ENCODE results near the gene HCAR1. TPM values are rescaled to one million over a fixed set of nuclear protein-coding genes. Genes with fewer than 3 reads are reported as not detected.

HCAR1 gene
- polyA plus RNA-seq, 1 donor (not counting 4 experiments of a cell fraction or from before 2014, with no cell fraction given) = 0.07 TPM

DNA sequence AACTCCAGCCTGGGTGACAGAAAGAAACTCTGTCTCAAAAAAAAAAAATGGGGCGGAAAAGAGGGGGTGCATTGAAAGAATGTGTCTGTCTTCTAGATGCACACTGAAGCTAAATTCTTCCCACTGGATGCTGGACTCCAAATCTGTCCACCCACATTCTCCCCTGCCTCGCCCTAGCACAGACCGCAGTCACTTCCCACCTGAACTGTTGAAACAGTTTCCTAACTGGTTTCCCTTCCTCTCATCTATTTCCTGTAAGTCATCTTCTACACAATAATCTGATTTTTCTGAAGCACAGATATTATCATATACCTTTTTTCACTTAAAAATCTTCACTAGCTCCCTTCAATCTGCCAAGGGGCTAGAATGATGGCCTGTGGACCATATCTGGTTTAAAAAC lies 1.5 kb upstream of the HCAR1 start:
- DNase-seq (ENCODE audit: low read depth, low spot score) = no peak
- H3K9ac ChIP-seq (ENCODE audit: control insufficient read depth, extremely low read depth, insufficient read depth, low read length) = no peak overlapping the region
- no peak overlapping the region for H2AFZ ChIP-seq (ENCODE audit: control insufficient read depth, low read length)
- no peaks in the 10 kb centered on the region for H3K36me3 ChIP-seq (ENCODE audit: control insufficient read depth in 2 of 2, extremely low read depth in 1 of 2, insufficient read depth in 2 of 2, low read length in 2 of 2)
- H3K4me2 ChIP-seq (ENCODE audit: control insufficient read depth, extremely low read depth, insufficient read depth, low read depth, low read length) = no peak overlapping the region
- no peak for FAIRE-seq
- no peaks in the 10 kb centered on the region for H3K79me2 ChIP-seq (ENCODE audit: control insufficient read depth, insufficient read depth, low read length)
- H3K4me1 ChIP-seq (ENCODE audit: control insufficient read depth, extremely low read depth, insufficient read depth, low read length) = no peaks in the 10 kb centered on the region
- H4K20me1 ChIP-seq (ENCODE audit: control insufficient read depth, extremely low read depth, insufficient read depth, low read length) = no peaks in the 10 kb centered on the region
- dilution Hi-C loops (cut with MboI; ENCODE audit: extremely low pct_ligation_motif_present, low sequenced_read_pairs) = no loop called here
- H3K9me1 ChIP-seq (ENCODE audit: control insufficient read depth, extremely low read depth, insufficient read depth, low read length) = no peaks in the 10 kb centered on the region
- TF ChIP-seq, protein P1, sequence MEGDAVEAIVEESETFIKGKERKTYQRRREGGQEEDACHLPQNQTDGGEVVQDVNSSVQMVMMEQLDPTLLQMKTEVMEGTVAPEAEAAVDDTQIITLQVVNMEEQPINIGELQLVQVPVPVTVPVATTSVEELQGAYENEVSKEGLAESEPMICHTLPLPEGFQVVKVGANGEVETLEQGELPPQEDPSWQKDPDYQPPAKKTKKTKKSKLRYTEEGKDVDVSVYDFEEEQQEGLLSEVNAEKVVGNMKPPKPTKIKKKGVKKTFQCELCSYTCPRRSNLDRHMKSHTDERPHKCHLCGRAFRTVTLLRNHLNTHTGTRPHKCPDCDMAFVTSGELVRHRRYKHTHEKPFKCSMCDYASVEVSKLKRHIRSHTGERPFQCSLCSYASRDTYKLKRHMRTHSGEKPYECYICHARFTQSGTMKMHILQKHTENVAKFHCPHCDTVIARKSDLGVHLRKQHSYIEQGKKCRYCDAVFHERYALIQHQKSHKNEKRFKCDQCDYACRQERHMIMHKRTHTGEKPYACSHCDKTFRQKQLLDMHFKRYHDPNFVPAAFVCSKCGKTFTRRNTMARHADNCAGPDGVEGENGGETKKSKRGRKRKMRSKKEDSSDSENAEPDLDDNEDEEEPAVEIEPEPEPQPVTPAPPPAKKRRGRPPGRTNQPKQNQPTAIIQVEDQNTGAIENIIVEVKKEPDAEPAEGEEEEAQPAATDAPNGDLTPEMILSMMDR (optimal IDR thresholded peaks at IDR 0.05 in 1 of 3, IDR thresholded peaks at IDR 0.05 in 1 of 3, conservative IDR thresholded peaks at IDR 0.05 in 1 of 3; ENCODE audit: extremely low read depth in 1 of 3, insufficient read depth in 2 of 3, low read length in 3 of 3) = no peak
- no peak for TF ChIP-seq EZH2 (IDR thresholded peaks at IDR 0.05; ENCODE audit: low read length)
- no peak overlapping the region for H3K4me3 ChIP-seq (ENCODE audit: control insufficient read depth in 2 of 3, extremely low read depth in 1 of 3, insufficient read depth in 2 of 3, low read depth in 1 of 3, low read length in 3 of 3)
- no peak overlapping the region for H3K27ac ChIP-seq (ENCODE audit: control insufficient read depth, insufficient read depth, low read length)
- no peaks in the 10 kb centered on the region for H3K27me3 ChIP-seq (ENCODE audit: control insufficient read depth, extremely low read depth, insufficient read depth, low read length)
- H3K9me3 ChIP-seq (ENCODE audit: control insufficient read depth, low read depth, low read length) = no peaks in the 10 kb centered on the region

DNA sequence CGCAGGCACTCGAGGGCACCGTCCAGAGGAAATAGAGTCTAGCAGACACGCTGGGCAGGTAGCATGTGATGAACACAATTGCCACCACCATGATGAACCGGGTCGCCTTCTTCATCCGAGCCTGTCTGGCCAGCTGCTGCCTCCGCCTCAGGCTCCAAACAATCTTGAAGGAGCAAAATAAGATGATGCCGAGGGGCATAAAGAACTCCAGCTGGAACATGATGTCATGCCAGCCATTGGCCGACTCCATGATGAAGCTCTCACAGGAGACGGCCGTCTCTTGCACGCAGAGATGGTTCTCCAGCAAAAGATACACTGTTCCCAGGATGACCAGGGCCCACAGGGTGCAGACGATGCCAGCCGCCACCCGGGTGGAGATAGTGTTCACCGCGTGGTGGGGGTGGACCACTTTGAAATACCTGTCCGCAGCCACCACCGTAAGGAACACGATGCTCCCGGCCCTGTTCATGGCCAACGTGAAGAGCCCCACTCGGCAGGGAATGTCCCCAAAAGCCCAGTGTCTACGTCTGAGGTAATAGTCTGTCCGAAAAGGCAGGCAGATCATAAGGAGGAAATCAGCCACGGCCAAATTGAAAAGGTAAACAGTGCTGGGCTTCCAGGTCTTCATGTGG lies 945 bp downstream of the HCAR1 start:
- DNase-seq (ENCODE audit: low read depth, low spot score) = no peak
- Histone ChIP-seq H4K20me1 (ENCODE audit: control insufficient read depth, extremely low read depth, insufficient read depth, low read length) (no peaks in the 10 kb centered on the region), H3K36me3 (ENCODE audit: control insufficient read depth in 2 of 2, extremely low read depth in 1 of 2, insufficient read depth in 2 of 2, low read length in 2 of 2) (no peaks in the 10 kb centered on the region), H3K9me3 (ENCODE audit: control insufficient read depth, low read depth, low read length) (no peaks in the 10 kb centered on the region), H3K27me3 (ENCODE audit: control insufficient read depth, extremely low read depth, insufficient read depth, low read length) (no peaks in the 10 kb centered on the region), H3K79me2 (ENCODE audit: control insufficient read depth, insufficient read depth, low read length) (no peaks in the 10 kb centered on the region), H2AFZ (ENCODE audit: control insufficient read depth, low read length) (no peak overlapping the region), H3K27ac (ENCODE audit: control insufficient read depth, insufficient read depth, low read length) (no peak overlapping the region), H3K9ac (ENCODE audit: control insufficient read depth, extremely low read depth, insufficient read depth, low read length) (no peak overlapping the region), H3K4me2 (ENCODE audit: control insufficient read depth, extremely low read depth, insufficient read depth, low read depth, low read length) (no peak overlapping the region), H3K4me1 (ENCODE audit: control insufficient read depth, extremely low read depth, insufficient read depth, low read length) (peaks cover 17% of the 10 kb centered on the region), H3K9me1 (ENCODE audit: control insufficient read depth, extremely low read depth, insufficient read depth, low read length) (no peaks in the 10 kb centered on the region), H3K4me3 (ENCODE audit: control insufficient read depth in 2 of 3, extremely low read depth in 1 of 3, insufficient read depth in 2 of 3, low read depth in 1 of 3, low read length in 3 of 3) (no peak overlapping the region)
- no peak for FAIRE-seq
- TF ChIP-seq EZH2 (IDR thresholded peaks at IDR 0.05; ENCODE audit: low read length) = no peak
- TF ChIP-seq, protein P1 (optimal IDR thresholded peaks at IDR 0.05 in 1 of 3, IDR thresholded peaks at IDR 0.05 in 1 of 3, conservative IDR thresholded peaks at IDR 0.05 in 1 of 3; ENCODE audit: extremely low read depth in 1 of 3, insufficient read depth in 2 of 3, low read length in 3 of 3) = no peak
- dilution Hi-C loops (cut with MboI; ENCODE audit: extremely low pct_ligation_motif_present, low sequenced_read_pairs) = no loop called here
